G401.6 (cell line): ENCODE measurements around the gene CARD9.

Source experiments
- FAIRE-seq: peaks from 2 replicates; lab custom pipeline; 2012; peaks lifted over from hg19 to GRCh38; lab: Jason Lieb, UNC

The CARD9 gene

GRCh38 chr9:136335296-136336155, 37.9 kb downstream of the CARD9 start:
- no peak for FAIRE-seq

DNA sequence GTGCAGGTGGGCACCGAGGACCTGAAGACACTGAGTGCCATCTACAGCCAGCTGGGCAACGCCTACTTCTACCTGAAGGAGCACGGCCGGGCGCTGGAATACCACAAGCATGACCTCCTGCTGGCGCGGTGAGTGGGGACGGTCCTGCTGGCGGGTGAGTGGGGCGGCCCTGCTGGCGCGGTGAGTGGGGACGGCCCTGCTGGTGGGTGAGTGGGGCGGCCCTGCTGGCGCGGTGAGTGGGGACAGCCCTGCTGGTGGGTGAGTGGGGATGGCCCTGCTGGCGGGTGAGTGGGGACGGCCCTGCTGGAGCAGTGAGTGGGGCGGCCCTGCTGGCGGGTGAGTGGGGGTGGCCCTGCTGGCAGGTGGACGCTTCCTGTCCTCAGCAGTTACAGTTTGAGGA, 38.9 kb downstream of the CARD9 start:
- FAIRE-seq = no peak

DNA sequence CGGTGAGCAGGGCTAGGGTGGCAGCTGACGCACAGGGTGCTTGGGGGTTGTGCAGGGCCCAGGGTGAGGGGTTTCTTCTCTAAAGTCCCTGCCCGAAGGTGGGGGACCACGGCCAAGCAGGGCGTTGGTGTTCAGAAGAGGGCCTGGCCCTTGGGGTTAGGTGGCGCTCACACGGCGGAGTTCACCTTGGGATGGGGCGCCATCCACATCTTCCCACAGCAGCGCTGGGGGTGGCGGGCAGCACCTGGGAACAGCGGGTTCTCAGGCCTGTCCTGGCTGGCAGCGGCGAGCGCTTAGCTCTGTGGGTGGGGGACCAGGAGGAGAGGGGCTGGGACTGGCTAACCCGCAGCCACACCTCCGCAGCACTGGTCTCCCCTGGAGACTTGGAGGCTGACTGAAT, 40.0 kb downstream of the CARD9 start:
- FAIRE-seq = no peak

GRCh38 chr9:136333045-136333444, 40.4 kb downstream of the CARD9 start:
- no peak for FAIRE-seq

- no peak for FAIRE-seq
These were observed 40.9 kb downstream of the CARD9 start for GRCh38 chr9:136332482-136332983.

DNA sequence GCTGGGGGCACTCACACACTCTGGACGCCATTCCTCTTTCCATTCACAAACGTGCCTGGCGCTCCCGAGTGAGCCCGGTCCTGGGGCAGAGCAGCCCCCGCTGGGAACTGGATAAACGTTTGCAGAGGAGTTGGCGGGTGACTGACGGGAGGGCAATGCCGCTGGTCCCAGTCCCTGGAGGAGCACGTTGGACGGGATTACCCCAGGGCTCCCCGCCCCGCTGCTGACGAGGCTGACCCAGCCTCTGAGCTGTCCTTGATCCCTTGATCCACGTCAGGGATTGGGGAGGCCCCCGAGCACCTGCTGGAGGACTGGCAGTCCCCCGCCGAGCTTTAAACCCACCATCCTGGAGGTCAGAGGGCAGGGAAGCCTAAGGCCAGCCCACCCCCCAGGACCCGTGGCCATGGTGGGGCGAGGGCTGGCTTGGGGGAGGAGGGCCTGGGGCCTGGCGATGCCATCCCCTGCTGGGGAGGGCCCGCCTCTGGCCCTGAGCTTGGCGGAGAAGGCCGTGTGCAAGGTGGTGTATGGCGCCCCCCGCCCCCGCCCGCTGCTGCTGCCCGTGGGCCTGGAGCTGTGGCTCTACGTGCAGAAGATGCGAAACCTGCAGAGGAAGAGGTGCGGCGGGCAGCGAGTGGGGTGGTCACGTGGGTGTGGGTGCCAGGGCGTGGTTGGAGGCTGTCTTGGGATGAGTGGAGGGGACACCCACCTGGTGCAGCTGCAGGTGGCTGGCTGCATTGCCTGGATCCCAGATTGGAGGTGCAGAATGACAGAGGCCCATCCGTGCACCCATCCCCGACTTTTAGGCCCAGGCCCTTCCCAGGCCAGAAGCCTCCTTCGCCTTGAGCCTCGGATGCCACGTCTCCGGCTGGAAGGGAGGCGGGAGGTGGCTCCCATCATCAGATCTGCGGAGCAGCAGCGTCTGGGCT, 41.6 kb downstream of the CARD9 start:
- no peak for FAIRE-seq

GRCh38 chr9:136331030-136331429, 42.4 kb downstream of the CARD9 start:
- no peak for FAIRE-seq

- FAIRE-seq = no peak
These were observed 43.0 kb downstream of the CARD9 start for GRCh38 chr9:136330406-136330990.

DNA sequence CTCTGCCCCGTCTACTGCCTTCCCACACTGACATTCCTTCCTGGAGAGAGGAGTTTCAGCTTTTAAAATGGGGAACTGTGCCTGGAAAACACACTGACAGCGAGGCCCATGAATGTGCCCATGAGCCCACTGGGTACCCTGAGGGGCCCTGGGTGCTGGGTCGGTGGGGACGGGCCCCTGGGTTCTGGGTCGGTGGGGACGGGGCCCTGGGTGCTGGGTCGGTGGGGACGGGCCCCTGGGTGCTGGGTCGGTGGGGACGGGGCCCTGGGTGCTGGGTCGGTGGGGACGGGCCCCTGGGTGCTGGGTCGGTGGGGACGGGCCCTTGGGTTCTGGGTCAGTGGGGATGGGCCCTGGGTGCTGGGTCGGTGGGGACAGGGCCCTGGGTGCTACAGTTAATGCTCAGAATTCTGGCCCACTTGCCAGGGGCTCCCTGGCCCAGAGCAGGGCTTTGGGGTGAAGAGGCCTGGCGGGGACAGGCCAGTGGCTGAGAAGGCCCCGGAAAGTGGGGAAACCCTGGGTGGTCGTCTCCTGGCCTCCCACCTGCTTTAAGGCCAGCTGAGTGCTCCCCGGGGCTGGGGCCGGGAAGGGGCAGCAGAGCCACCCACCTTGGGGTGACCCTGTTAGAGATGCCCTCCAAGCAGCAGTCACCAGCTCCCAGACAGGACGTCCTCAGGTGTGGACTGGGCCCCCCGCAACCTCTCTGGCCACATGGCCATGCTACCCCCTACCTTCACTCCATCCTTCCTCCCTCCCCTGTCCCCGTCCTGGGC, 43.6 kb downstream of the CARD9 start:
- FAIRE-seq = no peak

- no peak for FAIRE-seq
These were observed 44.2 kb downstream of the CARD9 start for GRCh38 chr9:136329211-136329627.

DNA sequence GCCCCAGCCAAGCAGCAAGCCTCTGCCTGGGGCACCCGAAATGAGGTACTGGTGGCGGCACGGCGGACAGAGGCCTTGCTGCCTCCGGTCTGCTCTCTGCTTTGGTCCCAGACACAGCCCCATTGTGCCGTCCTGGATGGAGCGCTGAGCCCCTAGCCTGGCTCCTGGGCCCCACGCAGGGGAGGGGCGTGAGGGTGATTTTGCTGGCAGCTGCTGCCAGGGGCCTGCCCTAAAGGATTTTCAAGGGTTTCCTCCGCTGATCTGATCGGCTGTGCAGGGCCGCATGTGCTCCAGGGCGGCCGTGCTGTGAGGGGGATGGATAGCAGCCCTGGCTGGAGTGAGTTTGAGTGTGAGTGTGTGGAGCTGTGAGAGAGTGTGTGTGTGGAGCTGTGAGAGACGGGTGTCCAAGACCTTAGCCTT, 44.8 kb downstream of the CARD9 start:
- no peak for FAIRE-seq

GRCh38 chr9:136328011-136328621, 45.4 kb downstream of the CARD9 start:
- no peak for FAIRE-seq

- no peak for FAIRE-seq
These were observed 46.0 kb downstream of the CARD9 start, which contains the start of gene GPSM1 for GRCh38 chr9:136327304-136327974. GPSM1 (plus strand) TSS chr9:136327539; CDS start chr9:136327696, 157 bp downstream.

GRCh38 chr9:136326761-136327303, 46.6 kb downstream of the CARD9 start:
- FAIRE-seq = no peak

GRCh38 chr9:136326061-136326760, 47.3 kb downstream of the CARD9 start:
- no peak for FAIRE-seq

GRCh38 chr9:136325358-136325757, 48.1 kb downstream of the CARD9 start:
- FAIRE-seq = no peak

GRCh38 chr9:136324501-136325300, 48.8 kb downstream of the CARD9 start:
- FAIRE-seq = no peak

- no peak for FAIRE-seq
These were observed 50.1 kb downstream of the CARD9 start for GRCh38 chr9:136323371-136323789.
